Measurements from ENCODE around the gene THEMIS2.

THEMIS2 gene

GRCh38 chr1:27931759-27932158, 59.4 kb downstream of the THEMIS2 start:
- H3K27me3 Mint-ChIP-seq (ENCODE audit: low read depth) = peaks cover 35% of the 10 kb centered on the region
- no peaks in the 10 kb centered on the region for H3K9me3 Mint-ChIP-seq
- H3K4me1 Mint-ChIP-seq = peaks cover 8% of the 10 kb centered on the region
- H3K27ac Mint-ChIP-seq = no peak overlapping the region
- H3K36me3 Mint-ChIP-seq (ENCODE audit: low read depth) = no peaks in the 10 kb centered on the region
- TF ChIP-seq CTCF (IDR thresholded peaks at IDR 0.05; ENCODE audit: unreplicated experiment in 3 of 3) = no peak
- H3K4me3 Mint-ChIP-seq = no peak overlapping the region

- TF ChIP-seq CTCF (IDR thresholded peaks at IDR 0.05; ENCODE audit: unreplicated experiment in 3 of 3) = peak in 2 of 3 experiments; percentile 7 to 23
- H3K36me3 Mint-ChIP-seq (ENCODE audit: low read depth) = no peaks in the 10 kb centered on the region
- no peaks in the 10 kb centered on the region for H3K9me3 Mint-ChIP-seq
- H3K27me3 Mint-ChIP-seq (ENCODE audit: low read depth) = peaks cover 38% of the 10 kb centered on the region
- peak within 1 kb of the TSS; percentile 65 to 77 (median 75) for H3K4me3 Mint-ChIP-seq
- H3K4me1 Mint-ChIP-seq = peaks cover 8% of the 10 kb centered on the region
- peak within 1 kb of the TSS; percentile 25 to 32 (median 32) for H3K27ac Mint-ChIP-seq
These were observed 62.6 kb downstream of the THEMIS2 start, which contains the start of gene SMPDL3B for GRCh38 chr1:27934818-27935549. SMPDL3B (plus strand) TSS chr1:27935000; CDS start chr1:27935184, 184 bp downstream.

GRCh38 chr1:27935721-27936120, 63.4 kb downstream of the THEMIS2 start:
- Mint-ChIP-seq H3K4me1 (peaks cover 8% of the 10 kb centered on the region), H3K27ac (peak overlapping the region in 1 of 3 experiments; percentile 32), H3K9me3 (no peaks in the 10 kb centered on the region), H3K4me3 (peak overlapping the region; percentile 65 to 77 (median 75)), H3K27me3 (ENCODE audit: low read depth) (peaks cover 34% of the 10 kb centered on the region), H3K36me3 (ENCODE audit: low read depth) (no peaks in the 10 kb centered on the region)
- no peak for TF ChIP-seq CTCF (IDR thresholded peaks at IDR 0.05; ENCODE audit: unreplicated experiment in 3 of 3)

All from nephron (organoid).